Glomerular visceral epithelial cell (primary cell): ENCODE results near the gene HS3ST6.
A peak's percentile ranks its signal among the peaks of the same experiment; 100 is the strongest.
"Not testable (repeated sequence)": the region's sequence is repeated elsewhere in the genome, so short reads cannot be mapped to it uniquely, and the experiment has no call there.

ENCODE experiments used
- DNase-seq: peaks from one replicate; pipeline ENCODE4 v3.0.0-alpha.2; 2016; ENCODE audit errors: extremely low spot score

Gene HS3ST6

GRCh38 chr16:1877804-1878203 lies 40.4 kb downstream of the HS3ST6 start:
- no peak for DNase-seq

- DNase-seq = no peak
Measured at GRCh38 chr16:1877089-1877488, 41.1 kb downstream of the HS3ST6 start.

- DNase-seq = no peak
Measured at GRCh38 chr16:1876468-1876867, 41.7 kb downstream of the HS3ST6 start.

- not testable (repeated sequence) for DNase-seq
Measured at GRCh38 chr16:1876066-1876465, 42.1 kb downstream of the HS3ST6 start.

- DNase-seq = no peak
Measured at GRCh38 chr16:1874854-1875253, 43.4 kb downstream of the HS3ST6 start.

- no peak for DNase-seq
Measured at GRCh38 chr16:1871974-1872635, 46.1 kb downstream of the HS3ST6 start, which contains the start of gene MEIOB. Gene MEIOB (minus strand): TSS chr16:1872164. CDS start chr16:1868175, 3,989 bp downstream.

- peak; percentile 45 for DNase-seq
Measured at GRCh38 chr16:1870365-1871082, 47.7 kb downstream of the HS3ST6 start.

- DNase-seq = no peak
Measured at GRCh38 chr16:1865902-1866690, 52.1 kb downstream of the HS3ST6 start.

GRCh38 chr16:1863681-1864460 lies 54.3 kb downstream of the HS3ST6 start:
- peak; percentile 27 for DNase-seq

- no peak for DNase-seq
Measured at GRCh38 chr16:1862394-1862793, 55.8 kb downstream of the HS3ST6 start.

GRCh38 chr16:1861730-1862129 lies 56.5 kb downstream of the HS3ST6 start:
- no peak for DNase-seq
